Measurements from ENCODE around the gene EFL1. TPM values are rescaled to one million over a fixed set of nuclear protein-coding genes. Genes with fewer than 3 reads are reported as not detected.
"Not testable (repeated sequence)": the region's sequence is repeated elsewhere in the genome, so short reads cannot be mapped to it uniquely, and the experiment has no call there.

EFL1 gene
- total and polyA plus RNA-seq, 9 of the 15 experiments (the other 6 are each of a cell fraction or from before 2014, with no cell fraction given) = 4.8 to 32.5 (median 16.9) TPM

DNA sequence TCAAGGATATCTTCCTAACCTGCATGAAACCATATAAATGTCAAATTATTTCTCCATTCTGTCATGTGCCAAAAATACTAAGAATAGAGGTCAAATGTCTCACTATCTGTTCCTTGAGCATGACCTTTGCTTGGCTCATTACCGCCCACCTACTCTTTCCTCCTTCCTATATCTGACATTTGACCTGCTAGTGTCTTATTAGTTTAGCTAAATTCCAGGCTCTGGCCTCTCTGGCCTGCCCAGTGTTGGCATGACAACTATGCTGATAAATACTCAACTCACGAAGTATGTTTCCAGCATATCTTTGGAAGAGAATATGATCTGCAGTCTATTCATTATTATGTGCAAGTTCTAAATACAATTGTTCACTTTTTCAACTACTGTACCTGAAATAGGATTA is 58.0 kb downstream of the EFL1 start:
- H3K27ac ChIP-seq (ENCODE audit: extremely low read depth, low read depth, low read length); H3K4me1 ChIP-seq (replicated peaks in 1 of 2; ENCODE audit: control insufficient read depth in 2 of 2, insufficient read depth in 2 of 2, low read length in 2 of 2); CTCF ChIA-PET (ENCODE audit: low intra/inter-chr PET ratio); H3K4me2 ChIP-seq (ENCODE audit: insufficient read depth, low read length); DNase-seq (ENCODE audit: extremely low read depth in 1 of 4, low spot score in 3 of 4); H3K9me3 ChIP-seq (replicated peaks; ENCODE audit: control insufficient read depth, insufficient read depth, low read depth, low read length); H3K27me3 ChIP-seq (ENCODE audit: control insufficient read depth in 2 of 2, insufficient read depth in 2 of 2, low read length in 2 of 2); H3K36me3 ChIP-seq (ENCODE audit: control insufficient read depth, insufficient read depth, low read length); H2AFZ ChIP-seq (ENCODE audit: low read depth, low read length); in situ Hi-C loops (cut with MboI); POLR2A ChIA-PET; BruUV-seq (replicated peaks); H3K79me2 ChIP-seq (ENCODE audit: control insufficient read depth, insufficient read depth, low read length); H3K9ac ChIP-seq (ENCODE audit: insufficient read depth in 1 of 2, low read depth in 2 of 2, low read length in 2 of 2); H3K4me3 ChIP-seq; ATAC-seq; H3K9me1 ChIP-seq (ENCODE audit: control insufficient read depth, insufficient read depth, low read length); H4K20me1 ChIP-seq (replicated peaks; ENCODE audit: control insufficient read depth, insufficient read depth, low read length); intact Hi-C loops (cut with micrococcal nuclease): not testable (repeated sequence)
- peak; percentile 46; the same call in 1 of the 2 replicates for TF ChIP-seq RFX1 (IDR thresholded peaks at IDR 0.05)
- WGBS (ENCODE audit: insufficient coverage, low coverage, missing lambda C conversion rate) = 31% methylated on average over 1 of the region's 2 CpGs
- peak; percentile 83 for FAIRE-seq

GRCh38 chr15:82197733-82198594 is 64.6 kb downstream of the EFL1 start:
- no peaks in the 10 kb centered on the region for H3K9me1 ChIP-seq (ENCODE audit: control insufficient read depth, insufficient read depth, low read length)
- no peaks in the 10 kb centered on the region for H3K79me2 ChIP-seq (ENCODE audit: control insufficient read depth, insufficient read depth, low read length)
- no peaks in the 10 kb centered on the region for H3K27me3 ChIP-seq (ENCODE audit: control insufficient read depth in 2 of 2, insufficient read depth in 2 of 2, low read length in 2 of 2)
- no peak overlapping the region for H3K27ac ChIP-seq (ENCODE audit: extremely low read depth, low read depth, low read length)
- intact Hi-C loops (cut with micrococcal nuclease) = loop anchor here (1.0 to 2.0 kb wide), 2 partner anchors 90 to 717 kb away; no protein-coding TSS in a partner anchor
- FAIRE-seq = peak; percentile 90
- H3K9ac ChIP-seq (ENCODE audit: insufficient read depth in 1 of 2, low read depth in 2 of 2, low read length in 2 of 2) = no peak overlapping the region
- ChIA-PET POLR2A (interaction anchor here (0.8 kb wide), 1 partner anchor 13 kb away, joined by 3 read pairs; no protein-coding TSS in a partner anchor), CTCF (ENCODE audit: low intra/inter-chr PET ratio) (interaction anchor here (0.6 to 2.5 kb wide), 4 partner anchors 61 to 717 kb away, joined by 3 to 11 read pairs (median 6); no protein-coding TSS in a partner anchor)
- no peaks in the 10 kb centered on the region for H3K36me3 ChIP-seq (ENCODE audit: control insufficient read depth, insufficient read depth, low read length)
- no peak overlapping the region for H3K4me3 ChIP-seq
- in situ Hi-C loops (cut with MboI) = loop anchor here (10.0 kb wide), 1 partner anchor 713 kb away; no protein-coding TSS in a partner anchor
- H3K9me3 ChIP-seq (replicated peaks; ENCODE audit: control insufficient read depth, insufficient read depth, low read depth, low read length) = no peaks in the 10 kb centered on the region
- BruUV-seq (replicated peaks) = no TSS peak
- no peaks in the 10 kb centered on the region for H3K4me1 ChIP-seq (replicated peaks in 1 of 2; ENCODE audit: control insufficient read depth in 2 of 2, insufficient read depth in 2 of 2, low read length in 2 of 2)
- H3K4me2 ChIP-seq (ENCODE audit: insufficient read depth, low read length) = no peak overlapping the region
- DNase-seq (ENCODE audit: extremely low read depth in 1 of 4, low spot score in 3 of 4) = peak; percentile 42 to 75 (median 54)
- no peaks in the 10 kb centered on the region for H4K20me1 ChIP-seq (replicated peaks; ENCODE audit: control insufficient read depth, insufficient read depth, low read length)
- WGBS (ENCODE audit: insufficient coverage, low coverage, missing lambda C conversion rate) = 20% methylated on average over 8 of the region's 8 CpGs
- peak; percentile 98 for ATAC-seq
- H2AFZ ChIP-seq (ENCODE audit: low read depth, low read length) = no peak overlapping the region
- TF ChIP-seq RAD21 (CRISPR knock-in tag; conservative IDR thresholded peaks at IDR 0.05 in 1 of 2, IDR thresholded peaks at IDR 0.05 in 1 of 2) = peak; percentile 49 to 81
- TF ChIP-seq CTCF (IDR thresholded peaks at IDR 0.05 in 2 of 3, conservative IDR thresholded peaks at IDR 0.05 in 1 of 3; ENCODE audit: insufficient read depth in 2 of 3, low read depth in 1 of 3, low read length in 3 of 3) = peak; percentile 65 to 82 (median 71)
- no peak for TF ChIP-seq MTA2 (IDR thresholded peaks at IDR 0.05; ENCODE audit: low read depth)

Measured in K562 (cell line).